Sciatic nerve (tissue), 2 donors: ENCODE results near the gene LRRC74B. TPM values are rescaled to one million over a fixed set of nuclear protein-coding genes. Genes with fewer than 3 reads are reported as not detected.
"Not testable (repeated sequence)": the region's sequence is repeated elsewhere in the genome, so short reads cannot be mapped to it uniquely, and the experiment has no call there.

Experiments used
- ATAC-seq: fragments of 200-7000 bp; cut with Tn5 transposase; one replicate; pipeline ENCODE4 v1.9.1; 2020; ENCODE audit warnings: mild to moderate bottlenecking, moderate library complexity
- DNase-seq: peaks from one replicate; pipeline ENCODE4 v3.0.0-alpha.2; 2020; ENCODE audit warnings: low spot score
- intact Hi-C: fragments of 100-400 bp; cut with DNase I; formaldehyde crosslinking; loops from one replicate; pipeline ENCODE4 v1.14.2; 2022
- total RNA-seq: library from RNA; stranded (reverse); fragmentation: NEBNext Ultra II Directional; extraction: Animal tissue kit (Norgen Biotek cat#: 25700); gene quantifications from one replicate; pipeline ENCODE4 v1.2.1, GENCODE V29; 2021
- donor health status: DM: no; HTN: no; CAD: no.
- donor health status: DM: no; HTN: no; CAD: no.

The LRRC74B gene
- total RNA-seq, 1 donor from 2014 or later, result not detected

GRCh38 chr22:21092797-21093554 lies 47.2 kb downstream of the LRRC74B start:
- intact Hi-C loops, result no loop called here
- ATAC-seq, result no peak
- DNase-seq, result no peak

- ATAC-seq, DNase-seq, intact Hi-C loops: not testable (repeated sequence)
These were observed 47.9 kb downstream of the LRRC74B start for GRCh38 chr22:21093555-21094137.

GRCh38 chr22:21094911-21095772 lies 49.4 kb downstream of the LRRC74B start:
- intact Hi-C loops, result no loop called here
- ATAC-seq, result no peak
- DNase-seq, result no peak

GRCh38 chr22:21095773-21096107 lies 50.0 kb downstream of the LRRC74B start:
- intact Hi-C loops, result no loop called here
- ATAC-seq (no peak), DNase-seq (no peak)

- ATAC-seq, DNase-seq, intact Hi-C loops: not testable (repeated sequence)
These were observed 51.1 kb downstream of the LRRC74B start for GRCh38 chr22:21096878-21097277.

- intact Hi-C loops, result no loop called here
- no peak for DNase-seq
- no peak for ATAC-seq
These were observed 52.4 kb downstream of the LRRC74B start for GRCh38 chr22:21098099-21098671.

GRCh38 chr22:21099578-21099977 lies 53.8 kb downstream of the LRRC74B start:
- ATAC-seq (no peak), DNase-seq (no peak)
- intact Hi-C loops, result no loop called here

- intact Hi-C loops, result no loop called here
- no peak for DNase-seq
- no peak for ATAC-seq
These were observed 54.6 kb downstream of the LRRC74B start for GRCh38 chr22:21100149-21101032.

- ATAC-seq (no peak), DNase-seq (no peak)
- intact Hi-C loops, result no loop called here
These were observed 56.3 kb downstream of the LRRC74B start for GRCh38 chr22:21101877-21102638.

- peak; percentile 86 for ATAC-seq
- intact Hi-C loops, result no loop called here
- peak; percentile 79 for DNase-seq
These were observed 57.0 kb downstream of the LRRC74B start for GRCh38 chr22:21102659-21103267.

GRCh38 chr22:21103633-21104032 lies 57.9 kb downstream of the LRRC74B start:
- ATAC-seq (no peak), DNase-seq (no peak)
- intact Hi-C loops, result no loop called here

- DNase-seq (no peak), ATAC-seq (no peak)
- intact Hi-C loops, result no loop called here
These were observed 58.5 kb downstream of the LRRC74B start for GRCh38 chr22:21104126-21104691.

GRCh38 chr22:21105294-21105693 lies 59.5 kb downstream of the LRRC74B start:
- intact Hi-C loops, result no loop called here
- DNase-seq (no peak), ATAC-seq (no peak)

- ATAC-seq (no peak), DNase-seq (no peak)
- intact Hi-C loops, result no loop called here
These were observed 60.3 kb downstream of the LRRC74B start for GRCh38 chr22:21106000-21106399.

GRCh38 chr22:21108379-21109115 lies 62.8 kb downstream of the LRRC74B start:
- DNase-seq, result no peak
- intact Hi-C loops, result no loop called here
- ATAC-seq, result no peak
